K562 (cell line): ENCODE results near the gene OR2D2.

Experiments
- CTCF ChIP-seq, 3 experiments: IDR thresholded peaks in 2 of 3; conservative IDR thresholded peaks in 1 of 3; 2 replicates each; pipeline ENCODE4 v1.5.1; 2011 to 2012; ENCODE audit warnings: low read length in 3 of 3, mild to moderate bottlenecking in 3 of 3, control low read depth in 2 of 3, improper control_type of control experiment in 1 of 3, inconsistent platforms in 1 of 3, low read depth in 1 of 3, mixed read lengths in 1 of 3, moderate library complexity in 1 of 3; ENCODE audit not compliant: insufficient read depth in 2 of 3
- GABPB2 ChIP-seq: fragments of 250-450 bp; sonication (Bioruptor Pico); conservative IDR thresholded peaks from 2 replicates; pipeline ENCODE4 v1.5.1; 2021; ENCODE audit warnings: mild to moderate bottlenecking
- JUND ChIP-seq, 2 experiments: IDR thresholded peaks; 2 replicates in 1 of 2; 3 replicates in 1 of 2; pipeline ENCODE4 v1.6.1; 2011; ENCODE audit warnings: borderline replicate concordance in 2 of 2, low read depth in 2 of 2, low read length in 2 of 2, improper control_type of control experiment in 1 of 2, missing biosample characterization in 1 of 2, missing genetic modification characterization in 1 of 2, missing genetic modification reagents in 1 of 2
- POLR2A ChIP-seq: fragments of 450-650 bp; conservative IDR thresholded peaks from 2 replicates; pipeline ENCODE4 v1.6.1; 2016
- SIN3A ChIP-seq, 2 experiments: fragments of 150-350 bp in 1 of 2; IDR thresholded peaks; 2 replicates each; pipeline ENCODE4 v1.6.1; 2011 to 2016; ENCODE audit warnings: borderline replicate concordance in 2 of 2, low read depth in 2 of 2, low read length in 2 of 2, mild to moderate bottlenecking in 2 of 2, moderate library complexity in 2 of 2; ENCODE audit not compliant: control insufficient read depth in 1 of 2
- TRIM28 ChIP-seq: fragments of 450-650 bp; IDR thresholded peaks from 2 replicates; pipeline ENCODE4 v1.6.1; 2017
- YY1 ChIP-seq, 3 experiments: IDR thresholded peaks; 2 replicates each; pipeline ENCODE4 v1.6.1; 2011; ENCODE audit warnings: low read length in 2 of 3, mild to moderate bottlenecking in 2 of 3, moderate library complexity in 2 of 3, borderline replicate concordance in 1 of 3, control low read depth in 1 of 3, low read depth in 1 of 3; ENCODE audit not compliant: insufficient read depth in 3 of 3, insufficient replicate concordance in 2 of 3, control insufficient read depth in 1 of 3, insufficient read length in 1 of 3; ENCODE audit errors: extremely low read depth in 1 of 3
- ZNF274 ChIP-seq: IDR thresholded peaks from 2 replicates; pipeline ENCODE4 v1.6.1; 2011; ENCODE audit warnings: low read depth, mild to moderate bottlenecking, low read length, moderate library complexity, borderline replicate concordance

- no peak for TF ChIP-seq CTCF (IDR thresholded peaks at IDR 0.05 in 2 of 3, conservative IDR thresholded peaks at IDR 0.05 in 1 of 3; ENCODE audit: insufficient read depth in 2 of 3, low read depth in 1 of 3, low read length in 3 of 3)
- no peak for TF ChIP-seq YY1 (IDR thresholded peaks at IDR 0.05; ENCODE audit: borderline replicate concordance in 1 of 3, control insufficient read depth in 1 of 3, extremely low read depth in 1 of 3, insufficient read depth in 3 of 3, insufficient read length in 1 of 3, insufficient replicate concordance in 2 of 3, low read depth in 1 of 3, low read length in 2 of 3)
- TF ChIP-seq POLR2A: no peak
- TF ChIP-seq TRIM28: no peak
- TF ChIP-seq SIN3A (IDR thresholded peaks at IDR 0.05; ENCODE audit: borderline replicate concordance in 2 of 2, control insufficient read depth in 1 of 2, low read depth in 2 of 2, low read length in 2 of 2): no peak
- TF ChIP-seq GABPB2 (CRISPR knock-in tag): no peak
- no peak for TF ChIP-seq ZNF274
- TF ChIP-seq JUND (IDR thresholded peaks at IDR 0.05; ENCODE audit: borderline replicate concordance, low read depth, low read length): no peak
- no peak for TF ChIP-seq JUND (tag; IDR thresholded peaks at IDR 0.05; ENCODE audit: borderline replicate concordance, low read depth, low read length)
Observed at GRCh38 chr11:6931146-6931713, 38.9 kb upstream of the OR2D2 start.
